Mucosa of rectum (tissue), 2 donors: ENCODE results near the gene CAPSL.

ENCODE experiments used
- H3K27ac ChIP-seq, 2 donors: one replicate each; pipeline ENCODE4 v1.7.0; 2013; ENCODE audit warnings: inconsistent platforms in 2 of 2, low read depth in 2 of 2, low read length in 2 of 2
- H3K27me3 ChIP-seq, 2 donors: one replicate each; pipeline ENCODE4 v1.7.0; 2013; ENCODE audit warnings: low read length in 2 of 2; ENCODE audit not compliant: control insufficient read depth in 2 of 2, insufficient read depth in 2 of 2
- H3K36me3 ChIP-seq, 2 donors: one replicate each; pipeline ENCODE4 v1.7.0; 2013; ENCODE audit warnings: low read length in 2 of 2; ENCODE audit not compliant: control insufficient read depth in 2 of 2, insufficient read depth in 2 of 2
- H3K4me1 ChIP-seq, 2 donors: one replicate each; pipeline ENCODE4 v1.7.0; 2013; ENCODE audit warnings: low read length in 2 of 2, mild to moderate bottlenecking in 1 of 2; ENCODE audit not compliant: control insufficient read depth in 2 of 2, insufficient read depth in 2 of 2
- H3K4me3 ChIP-seq, 2 donors: one replicate each; pipeline ENCODE4 v1.7.0; 2013; ENCODE audit warnings: low read length in 2 of 2
- H3K9ac ChIP-seq, 2 donors: one replicate each; pipeline ENCODE4 v1.7.0; 2013; ENCODE audit warnings: low read length in 2 of 2, low read depth in 1 of 2, mild to moderate bottlenecking in 1 of 2
- H3K9me3 ChIP-seq, 2 donors: one replicate each; pipeline ENCODE4 v1.7.0; 2013; ENCODE audit warnings: low read length in 2 of 2; ENCODE audit not compliant: control insufficient read depth in 2 of 2
- donor health status: healthy.
- donor health status: Normal muscosa, but diverticular disease.

Gene CAPSL

DNA sequence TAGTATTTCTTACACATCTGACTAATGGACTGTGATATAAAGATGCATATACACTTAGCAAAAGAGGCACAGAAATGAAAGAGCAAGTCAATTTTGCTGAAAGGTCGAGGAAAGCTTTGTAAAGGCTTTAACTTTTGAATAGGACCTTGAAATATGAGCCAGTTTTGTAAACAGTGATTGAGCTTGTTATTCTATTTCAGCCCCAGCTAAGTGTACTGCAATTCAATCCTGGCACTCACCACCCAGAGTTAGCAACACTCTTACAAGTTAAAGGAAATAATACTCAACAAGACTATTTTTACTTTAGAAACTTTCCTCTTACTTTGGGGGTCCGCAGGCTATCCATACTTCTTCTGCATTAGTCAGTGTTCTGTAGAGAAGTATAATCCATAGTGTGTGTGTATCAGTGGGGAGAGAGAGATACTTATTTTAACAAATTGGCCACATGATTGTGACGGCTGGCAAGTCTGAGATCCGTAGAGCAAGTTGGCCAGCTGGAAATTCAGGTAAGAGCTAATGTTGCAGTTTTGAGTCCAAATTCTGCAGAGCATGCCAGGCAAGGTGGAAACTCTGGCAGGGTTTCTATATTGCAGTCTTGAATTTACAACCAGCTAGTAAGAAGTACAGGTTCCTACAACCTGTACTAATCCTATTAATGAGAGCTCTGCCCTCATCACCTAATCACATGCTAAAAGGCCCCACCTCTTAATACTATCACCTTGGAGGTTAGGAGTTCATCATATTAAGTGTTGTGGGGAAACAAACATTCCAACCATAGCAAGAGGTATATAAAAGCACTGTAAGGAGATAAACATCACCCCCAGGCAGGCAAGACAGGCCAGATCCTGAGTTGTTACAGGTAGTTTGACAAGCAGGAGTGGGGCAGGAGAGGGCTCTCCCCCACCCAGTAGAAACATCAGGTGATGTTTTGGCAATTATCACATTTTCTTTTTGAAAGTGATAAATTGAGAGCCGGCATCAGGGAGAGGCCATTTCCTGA is 48.1 kb downstream of the CAPSL start:
- H3K9me3 ChIP-seq, result no peaks in the 10 kb centered on the region
- no peak overlapping the region for H3K27ac ChIP-seq
- no peak overlapping the region for H3K4me3 ChIP-seq
- H3K9ac ChIP-seq, result no peak overlapping the region
- no peaks in the 10 kb centered on the region for H3K27me3 ChIP-seq
- no peaks in the 10 kb centered on the region for H3K4me1 ChIP-seq
- no peaks in the 10 kb centered on the region for H3K36me3 ChIP-seq

DNA sequence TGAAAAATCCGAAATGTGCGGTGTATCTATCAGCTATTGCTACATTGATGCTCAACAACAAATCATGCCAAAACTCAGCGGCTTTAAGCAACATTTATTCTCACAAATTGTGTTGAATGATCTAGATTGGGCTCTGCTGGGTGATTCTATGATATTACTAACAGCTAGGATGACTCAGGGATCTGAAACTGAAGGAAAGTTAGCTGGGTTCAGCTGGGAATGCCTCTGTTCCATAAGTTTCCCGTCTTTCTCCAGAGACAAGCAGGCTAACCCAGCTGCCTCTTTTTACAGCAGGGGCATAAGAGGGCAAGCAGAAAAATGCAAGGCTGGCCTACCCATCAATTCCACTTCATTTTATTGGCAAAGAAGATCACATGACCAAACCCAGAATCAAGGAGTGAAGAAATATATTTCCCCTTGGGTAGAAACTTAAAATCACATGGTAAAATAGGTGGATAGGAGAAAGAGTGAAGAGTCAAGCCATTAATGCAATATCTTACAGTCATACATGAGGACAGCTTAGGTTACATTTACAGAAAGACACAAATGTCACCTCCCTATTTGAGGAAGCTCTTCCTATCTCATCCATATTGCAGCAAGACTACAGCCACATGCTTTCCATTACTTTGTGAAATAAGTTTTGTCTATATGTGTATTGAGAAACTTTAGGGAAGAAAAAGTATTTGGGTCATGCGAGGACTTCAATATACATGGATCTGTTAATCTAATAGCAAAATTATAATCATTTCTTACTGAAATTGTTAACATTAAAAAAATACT is 50.9 kb downstream of the CAPSL start:
- H3K36me3 ChIP-seq, result no peaks in the 10 kb centered on the region
- H3K27ac ChIP-seq, result no peak overlapping the region
- no peak overlapping the region for H3K4me3 ChIP-seq
- no peaks in the 10 kb centered on the region for H3K9me3 ChIP-seq
- H3K4me1 ChIP-seq, result no peaks in the 10 kb centered on the region
- no peaks in the 10 kb centered on the region for H3K27me3 ChIP-seq
- no peak overlapping the region for H3K9ac ChIP-seq

DNA sequence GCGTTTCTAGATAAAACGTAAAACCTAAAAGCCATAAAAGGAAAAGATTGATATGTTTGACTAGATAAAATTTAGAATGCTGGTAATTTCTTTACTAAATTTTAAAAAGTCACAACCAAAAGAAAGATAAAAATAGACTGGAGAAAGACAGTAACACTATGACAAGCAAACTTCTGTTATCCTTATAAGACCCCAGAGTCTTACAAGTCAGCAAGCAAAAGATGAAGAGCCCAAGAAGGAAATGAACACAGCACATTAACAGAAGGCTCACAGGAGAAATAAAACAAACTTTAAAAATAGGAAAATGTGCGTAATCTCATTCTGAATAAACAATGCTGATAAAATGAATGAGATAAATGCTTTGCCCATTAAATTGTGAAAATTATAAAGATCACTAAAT is 52.0 kb downstream of the CAPSL start:
- Histone ChIP-seq H3K27me3 (no peaks in the 10 kb centered on the region), H3K9me3 (no peaks in the 10 kb centered on the region), H3K36me3 (no peaks in the 10 kb centered on the region), H3K4me1 (no peaks in the 10 kb centered on the region), H3K9ac (no peak overlapping the region), H3K4me3 (no peak overlapping the region), H3K27ac (no peak overlapping the region)

DNA sequence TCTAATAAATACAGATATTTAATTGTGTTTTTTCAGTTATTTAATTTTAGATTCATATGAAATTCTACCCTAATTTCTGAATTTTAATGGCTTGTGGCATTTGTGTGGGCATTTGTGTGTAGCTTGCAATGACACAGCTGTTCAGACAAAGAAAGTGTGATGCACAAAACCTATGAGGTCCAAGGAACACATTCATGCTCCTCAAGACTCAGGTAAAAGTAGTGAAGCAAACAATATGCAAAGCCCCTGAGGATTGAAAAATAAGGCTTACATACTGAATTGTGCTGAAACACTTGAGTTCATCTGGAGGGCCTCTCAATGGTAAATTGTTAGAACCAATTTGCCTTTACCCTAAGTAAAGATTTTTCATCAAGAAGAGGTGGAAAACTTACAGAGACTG is 53.6 kb downstream of the CAPSL start:
- no peak overlapping the region for H3K27ac ChIP-seq
- H3K4me3 ChIP-seq, result no peak overlapping the region
- no peak overlapping the region for H3K9ac ChIP-seq
- no peaks in the 10 kb centered on the region for H3K4me1 ChIP-seq
- no peaks in the 10 kb centered on the region for H3K36me3 ChIP-seq
- H3K27me3 ChIP-seq, result no peaks in the 10 kb centered on the region
- no peaks in the 10 kb centered on the region for H3K9me3 ChIP-seq

DNA sequence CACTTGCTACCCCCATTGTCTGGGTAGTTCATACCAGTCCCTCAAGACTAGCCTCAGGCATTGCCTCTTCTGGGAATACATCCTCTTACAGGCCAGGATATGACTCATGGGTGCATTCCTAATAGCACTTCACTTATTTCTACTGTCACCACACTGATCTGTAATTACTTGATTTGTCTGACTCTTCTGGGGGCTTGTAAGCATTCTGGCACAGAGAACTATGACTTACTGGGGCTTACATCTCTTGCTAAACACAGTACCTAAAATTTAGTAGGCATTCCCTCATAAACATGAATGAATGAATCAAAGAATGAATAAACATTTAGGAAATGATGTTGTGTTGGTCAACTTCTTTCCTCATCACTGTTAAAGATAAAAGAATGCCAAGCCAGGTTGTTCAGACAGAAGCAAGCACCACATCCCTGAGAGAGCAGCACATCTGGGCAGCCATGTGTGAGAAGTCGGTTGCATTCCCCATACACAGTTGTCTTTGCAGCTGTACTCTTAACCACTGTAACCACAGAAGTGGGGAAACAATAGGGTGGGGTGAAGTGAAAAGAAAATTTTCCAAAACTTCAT is 54.1 kb downstream of the CAPSL start:
- Histone ChIP-seq H3K27me3 (no peaks in the 10 kb centered on the region), H3K27ac (no peak overlapping the region), H3K4me1 (no peaks in the 10 kb centered on the region), H3K4me3 (no peak overlapping the region), H3K9ac (no peak overlapping the region), H3K9me3 (no peaks in the 10 kb centered on the region), H3K36me3 (no peaks in the 10 kb centered on the region)

DNA sequence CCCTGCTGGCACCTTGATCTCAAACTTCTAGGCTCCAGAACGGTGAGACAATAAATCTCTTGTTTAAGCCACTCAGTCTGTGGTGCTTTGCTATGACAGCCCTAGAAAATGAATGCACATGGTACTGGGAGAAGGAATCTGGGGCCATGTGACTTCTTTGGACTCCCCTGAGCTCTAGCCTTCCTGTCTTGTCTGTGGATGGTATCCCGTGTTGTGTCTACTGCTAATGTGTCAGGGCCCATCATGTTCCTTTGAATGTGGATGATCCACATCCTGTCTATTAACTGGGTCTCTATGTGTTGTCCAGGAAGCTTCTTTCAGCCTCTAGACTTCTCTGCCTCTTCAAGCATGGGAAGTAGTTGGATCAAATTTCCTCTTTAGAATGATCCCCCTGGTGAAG is 56.7 kb downstream of the CAPSL start:
- H3K4me1 ChIP-seq, result no peaks in the 10 kb centered on the region
- H3K27ac ChIP-seq, result no peak overlapping the region
- no peaks in the 10 kb centered on the region for H3K9me3 ChIP-seq
- H3K27me3 ChIP-seq, result no peaks in the 10 kb centered on the region
- no peaks in the 10 kb centered on the region for H3K36me3 ChIP-seq
- H3K9ac ChIP-seq, result no peak overlapping the region
- no peak overlapping the region for H3K4me3 ChIP-seq

DNA sequence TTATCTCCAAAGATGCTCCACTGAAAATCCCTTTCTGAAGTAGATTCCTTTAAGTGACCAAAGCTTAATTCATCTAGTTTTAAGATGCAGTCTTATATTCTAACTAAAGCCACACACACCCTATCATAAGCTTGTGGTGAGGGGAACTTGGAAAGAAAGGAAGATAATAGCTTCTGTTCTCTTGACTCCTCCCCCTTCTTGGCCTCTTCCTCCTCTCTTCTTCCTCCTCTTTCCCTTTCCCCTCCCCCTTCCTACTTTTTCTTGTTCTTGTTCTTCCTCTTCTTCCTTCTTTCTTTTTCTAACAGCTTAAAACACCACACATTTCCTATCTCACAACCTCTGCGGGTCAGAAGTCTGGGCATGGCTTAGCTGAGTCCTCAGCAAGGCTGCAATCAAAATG is 58.3 kb downstream of the CAPSL start:
- Histone ChIP-seq H3K9me3 (no peaks in the 10 kb centered on the region), H3K4me3 (no peak overlapping the region), H3K36me3 (no peaks in the 10 kb centered on the region), H3K4me1 (no peaks in the 10 kb centered on the region), H3K27me3 (no peaks in the 10 kb centered on the region), H3K27ac (no peak overlapping the region), H3K9ac (no peak overlapping the region)

DNA sequence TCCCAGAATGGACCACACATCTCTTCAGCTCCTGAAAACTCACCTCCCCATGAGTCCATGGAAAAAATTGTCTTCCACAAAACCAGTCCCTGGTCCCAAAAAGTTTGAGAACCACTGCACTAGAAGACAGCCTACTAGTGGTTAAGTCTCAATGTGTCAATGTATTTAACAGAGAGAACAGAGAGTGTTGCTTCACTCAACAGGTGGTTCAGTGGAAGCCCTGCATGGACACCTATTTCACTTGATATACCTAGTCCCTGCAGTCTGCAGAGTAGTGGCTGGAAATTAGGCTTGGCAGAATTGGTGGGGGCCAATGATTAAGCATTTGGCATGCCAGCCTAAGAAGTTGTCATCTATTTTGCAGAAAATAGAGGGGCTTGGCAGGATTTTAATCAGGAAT is 58.8 kb downstream of the CAPSL start:
- no peaks in the 10 kb centered on the region for H3K4me1 ChIP-seq
- H3K36me3 ChIP-seq, result no peaks in the 10 kb centered on the region
- H3K27ac ChIP-seq, result no peak overlapping the region
- no peak overlapping the region for H3K4me3 ChIP-seq
- H3K27me3 ChIP-seq, result no peaks in the 10 kb centered on the region
- H3K9ac ChIP-seq, result no peak overlapping the region
- H3K9me3 ChIP-seq, result no peaks in the 10 kb centered on the region

DNA sequence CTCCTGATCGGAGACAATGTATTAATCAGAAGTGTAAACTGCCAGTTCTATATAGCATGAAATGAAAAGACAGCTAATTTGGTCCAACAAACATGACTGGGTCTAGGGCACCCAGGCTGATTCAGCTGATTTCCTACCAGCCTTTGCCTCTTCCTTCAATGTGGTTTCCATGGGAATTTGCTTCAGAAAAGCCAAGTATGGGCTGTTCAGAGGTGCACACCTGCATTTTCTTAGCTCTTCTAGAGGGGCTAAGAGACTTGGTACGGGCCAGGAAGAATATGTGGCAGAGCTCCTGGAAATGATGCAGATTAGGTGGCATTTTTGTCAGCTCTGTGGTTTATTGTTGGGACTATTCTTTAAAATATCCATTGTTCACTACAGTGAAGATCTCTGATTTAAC is 59.3 kb downstream of the CAPSL start:
- H3K27ac ChIP-seq, result no peak overlapping the region
- no peaks in the 10 kb centered on the region for H3K9me3 ChIP-seq
- no peaks in the 10 kb centered on the region for H3K4me1 ChIP-seq
- H3K36me3 ChIP-seq, result no peaks in the 10 kb centered on the region
- no peak overlapping the region for H3K9ac ChIP-seq
- H3K27me3 ChIP-seq, result no peaks in the 10 kb centered on the region
- no peak overlapping the region for H3K4me3 ChIP-seq

DNA sequence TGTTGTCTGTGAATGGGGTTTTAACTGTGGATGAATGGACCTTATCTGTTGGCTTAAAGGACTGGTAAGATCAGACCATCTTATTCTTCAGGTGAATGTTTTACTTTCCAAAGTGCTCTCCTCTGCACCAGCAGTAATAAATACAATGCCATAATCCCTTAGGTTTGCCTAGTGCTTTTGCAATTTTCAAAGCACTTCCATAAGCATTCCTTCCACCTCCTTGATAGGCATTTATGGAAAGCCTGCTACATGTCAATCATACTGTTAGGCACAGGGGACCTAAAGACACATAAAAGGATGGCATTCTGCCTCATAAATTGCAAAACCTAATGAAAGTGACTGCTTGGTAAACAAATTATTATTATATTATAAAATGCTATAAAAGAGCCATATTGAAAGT is 60.3 kb downstream of the CAPSL start:
- H3K4me3 ChIP-seq, result no peak overlapping the region
- no peaks in the 10 kb centered on the region for H3K27me3 ChIP-seq
- no peaks in the 10 kb centered on the region for H3K36me3 ChIP-seq
- no peaks in the 10 kb centered on the region for H3K9me3 ChIP-seq
- no peaks in the 10 kb centered on the region for H3K4me1 ChIP-seq
- H3K9ac ChIP-seq, result no peak overlapping the region
- no peak overlapping the region for H3K27ac ChIP-seq
